ENCODE results near the gene AAMP. TPM values are rescaled to one million over a fixed set of nuclear protein-coding genes. Genes with fewer than 3 reads are reported as not detected.

Gene AAMP
- total RNA-seq, 4 donors from 2014 or later: 94.9 to 186 (median 123) TPM

GRCh38 chr2:218230882-218231281, 39.1 kb downstream of the AAMP start:
- no peak for TF ChIP-seq CTCF (IDR thresholded peaks at IDR 0.05; ENCODE audit: low read depth)

- TF ChIP-seq CTCF (IDR thresholded peaks at IDR 0.05; ENCODE audit: low read depth): no peak
These were observed 40.1 kb downstream of the AAMP start for GRCh38 chr2:218229851-218230250.

- TF ChIP-seq CTCF (IDR thresholded peaks at IDR 0.05; ENCODE audit: low read depth): no peak
These were observed 40.7 kb downstream of the AAMP start for GRCh38 chr2:218229239-218229638.

- TF ChIP-seq CTCF (IDR thresholded peaks at IDR 0.05; ENCODE audit: low read depth): no peak
These were observed 41.4 kb downstream of the AAMP start for GRCh38 chr2:218228366-218229090.

GRCh38 chr2:218226903-218227302, 43.0 kb downstream of the AAMP start:
- TF ChIP-seq CTCF (IDR thresholded peaks at IDR 0.05; ENCODE audit: low read depth): no peak

GRCh38 chr2:218224186-218224585, 45.8 kb downstream of the AAMP start:
- TF ChIP-seq CTCF (IDR thresholded peaks at IDR 0.05; ENCODE audit: low read depth): no peak

- no peak for TF ChIP-seq CTCF (IDR thresholded peaks at IDR 0.05; ENCODE audit: low read depth)
These were observed 46.9 kb downstream of the AAMP start for GRCh38 chr2:218223046-218223445.

Measured in subcutaneous adipose tissue (tissue), 4 donors.